Trophoblast cell (in vitro differentiated cells and primary cell): ENCODE results near the gene MEDAG.

Experiments used
- DNase-seq, 2 donors: peaks; one replicate each; pipeline ENCODE4 v3.0.0-alpha.2; 2016
- H2AFZ ChIP-seq: 2 replicates; pipeline ENCODE4 v1.6.1; 2013; ENCODE audit warnings: low read length, moderate library complexity, mild to moderate bottlenecking; ENCODE audit not compliant: insufficient read depth, poor library complexity
- H2AK5ac ChIP-seq: 2 replicates; pipeline ENCODE4 v1.6.1; 2013; ENCODE audit warnings: mild to moderate bottlenecking, low read length
- H2BK120ac ChIP-seq: 2 replicates; pipeline ENCODE4 v1.6.1; 2013; ENCODE audit warnings: low read length, mild to moderate bottlenecking, moderate library complexity; ENCODE audit not compliant: insufficient read depth, poor library complexity
- H2BK12ac ChIP-seq: 2 replicates; pipeline ENCODE4 v1.6.1; 2013; ENCODE audit warnings: mild to moderate bottlenecking, low read length, moderate library complexity
- H2BK5ac ChIP-seq: 2 replicates; pipeline ENCODE4 v1.6.1; 2013; ENCODE audit warnings: low read length, low read depth, moderate library complexity, mild to moderate bottlenecking; ENCODE audit not compliant: poor library complexity
- H3K14ac ChIP-seq: 2 replicates; pipeline ENCODE4 v1.6.1; 2013; ENCODE audit warnings: mild to moderate bottlenecking, low read length
- H3K18ac ChIP-seq: 2 replicates; pipeline ENCODE4 v1.6.1; 2013; ENCODE audit warnings: mild to moderate bottlenecking, low read length
- H3K23ac ChIP-seq: 2 replicates; pipeline ENCODE4 v1.6.1; 2013; ENCODE audit warnings: low read length
- H3K27ac ChIP-seq: 2 replicates; pipeline ENCODE4 v1.5.1; 2013; ENCODE audit warnings: low read depth, mild to moderate bottlenecking, inconsistent platforms, low read length, moderate library complexity
- H3K27me3 ChIP-seq: 2 replicates; pipeline ENCODE4 v1.6.1; 2013; ENCODE audit warnings: inconsistent platforms, mild to moderate bottlenecking, low read length, moderate library complexity; ENCODE audit not compliant: insufficient read depth
- H3K36me3 ChIP-seq, 2 experiments: 1 replicate in 1 of 2; 2 replicates in 1 of 2; pipeline ENCODE4 v1.6.1; 2013; ENCODE audit warnings: low read length in 2 of 2, mild to moderate bottlenecking in 2 of 2, moderate library complexity in 1 of 2; ENCODE audit not compliant: insufficient read depth in 2 of 2, control insufficient read depth in 1 of 2
- H3K4ac ChIP-seq: 2 replicates; pipeline ENCODE4 v1.6.1; 2013; ENCODE audit warnings: low read depth, mild to moderate bottlenecking, low read length, moderate library complexity
- H3K4me1 ChIP-seq, 2 experiments: 1 replicate in 1 of 2; 2 replicates in 1 of 2; pipeline ENCODE4 v1.6.1; 2013; ENCODE audit warnings: low read length in 2 of 2, mild to moderate bottlenecking in 2 of 2, moderate library complexity in 1 of 2; ENCODE audit not compliant: insufficient read depth in 2 of 2, control insufficient read depth in 1 of 2
- H3K4me2 ChIP-seq: 2 replicates; pipeline ENCODE4 v1.6.1; 2013; ENCODE audit warnings: inconsistent platforms, mild to moderate bottlenecking, low read length, moderate library complexity
- H3K4me3 ChIP-seq: 2 replicates; pipeline ENCODE4 v1.5.1; 2013; ENCODE audit warnings: mild to moderate bottlenecking, low read depth, low read length, inconsistent platforms
- H3K79me1 ChIP-seq: one replicate; pipeline ENCODE4 v1.6.1; 2013; ENCODE audit warnings: low read length
- H3K79me2 ChIP-seq: 2 replicates; pipeline ENCODE4 v1.6.1; 2013; ENCODE audit warnings: low read length, mild to moderate bottlenecking; ENCODE audit not compliant: control insufficient read depth, insufficient read depth, poor library complexity
- H3K9ac ChIP-seq: 2 replicates; pipeline ENCODE4 v1.6.1; 2013; ENCODE audit warnings: mild to moderate bottlenecking, low read length
- H3K9me3 ChIP-seq: 2 replicates; pipeline ENCODE4 v1.6.1; 2013; ENCODE audit warnings: low read depth, mild to moderate bottlenecking, control low read depth, inconsistent platforms, low read length; ENCODE audit not compliant: insufficient read depth
- H4K12ac ChIP-seq: 2 replicates; pipeline ENCODE4 v1.6.1; 2013; ENCODE audit warnings: low read depth, mild to moderate bottlenecking, low read length, moderate library complexity
- H4K8ac ChIP-seq: 2 replicates; pipeline ENCODE4 v1.6.1; 2013; ENCODE audit warnings: low read depth, mild to moderate bottlenecking, low read length, moderate library complexity
- H4K91ac ChIP-seq: one replicate; pipeline ENCODE4 v1.6.1; 2013; ENCODE audit warnings: low read depth, mild to moderate bottlenecking, low read length, moderate library complexity
- WGBS: extraction: QIAGEN DNeasy Blood & Tissue Kit; methylation state at CpG from one replicate; pipeline ENCODE4 v1.1.7; 2013; ENCODE audit warnings: missing lambda C conversion rate; ENCODE audit not compliant: insufficient read length, insufficient coverage; ENCODE audit errors: extremely low coverage; 5-methylcytosine and 5-hydroxymethylcytosine counted together

MEDAG gene

GRCh38 chr13:30968846-30969245, 62.8 kb downstream of the MEDAG start:
- H3K23ac ChIP-seq = no peak overlapping the region
- no peak overlapping the region for H3K4me3 ChIP-seq
- DNase-seq = no peak
- H3K79me2 ChIP-seq = no peaks in the 10 kb centered on the region
- no peak overlapping the region for H2BK120ac ChIP-seq
- peaks cover 13 to 20% of the 10 kb centered on the region in 2 experiments for H3K4me1 ChIP-seq
- H3K14ac ChIP-seq = no peak overlapping the region
- no peak overlapping the region for H4K8ac ChIP-seq
- H2BK5ac ChIP-seq = no peak overlapping the region
- peaks cover 3% of the 10 kb centered on the region for H3K9me3 ChIP-seq
- no peak overlapping the region for H2AK5ac ChIP-seq
- no peak overlapping the region for H3K9ac ChIP-seq
- no CpG with 5 or more reads among the region's 2 CpGs for WGBS
- H3K4ac ChIP-seq = no peak overlapping the region
- H2BK12ac ChIP-seq = no peak overlapping the region
- H3K27me3 ChIP-seq = no peaks in the 10 kb centered on the region
- H3K4me2 ChIP-seq = no peak overlapping the region
- no peak overlapping the region for H3K27ac ChIP-seq
- H4K12ac ChIP-seq = no peak overlapping the region
- no peak overlapping the region for H2AFZ ChIP-seq
- no peaks in the 10 kb centered on the region for H3K36me3 ChIP-seq
- no peak overlapping the region for H4K91ac ChIP-seq
- H3K79me1 ChIP-seq = peaks cover 9% of the 10 kb centered on the region
- H3K18ac ChIP-seq = no peak overlapping the region

GRCh38 chr13:30971575-30971974, 65.5 kb downstream of the MEDAG start:
- no peak overlapping the region for H3K18ac ChIP-seq
- no peak overlapping the region for H3K4me3 ChIP-seq
- no peak overlapping the region for H3K4ac ChIP-seq
- DNase-seq = no peak
- no peak overlapping the region for H3K4me2 ChIP-seq
- peaks cover 3% of the 10 kb centered on the region for H3K9me3 ChIP-seq
- no CpG with 5 or more reads among the region's 2 CpGs for WGBS
- no peak overlapping the region for H3K14ac ChIP-seq
- H3K4me1 ChIP-seq = peaks cover 11 to 22% of the 10 kb centered on the region in 2 experiments
- no peak overlapping the region for H3K27ac ChIP-seq
- no peak overlapping the region for H2AFZ ChIP-seq
- no peak overlapping the region for H3K23ac ChIP-seq
- H3K27me3 ChIP-seq = no peaks in the 10 kb centered on the region
- no peak overlapping the region for H4K8ac ChIP-seq
- H4K91ac ChIP-seq = no peak overlapping the region
- no peaks in the 10 kb centered on the region for H3K79me2 ChIP-seq
- H2BK120ac ChIP-seq = no peak overlapping the region
- no peak overlapping the region for H2AK5ac ChIP-seq
- no peak overlapping the region for H3K9ac ChIP-seq
- H4K12ac ChIP-seq = no peak overlapping the region
- H3K79me1 ChIP-seq = peaks cover 16% of the 10 kb centered on the region
- H2BK5ac ChIP-seq = no peak overlapping the region
- no peak overlapping the region for H2BK12ac ChIP-seq
- H3K36me3 ChIP-seq = no peaks in the 10 kb centered on the region

- Histone ChIP-seq H3K4me3 (no peak overlapping the region), H4K91ac (no peak overlapping the region), H3K23ac (no peak overlapping the region), H2BK5ac (no peak overlapping the region), H3K9me3 (no peaks in the 10 kb centered on the region), H2AFZ (no peak overlapping the region), H3K4me1 (peaks cover 14 to 27% of the 10 kb centered on the region in 2 experiments), H3K18ac (no peak overlapping the region), H3K27me3 (no peaks in the 10 kb centered on the region), H3K14ac (no peak overlapping the region), H3K36me3 (no peaks in the 10 kb centered on the region), H3K4ac (no peak overlapping the region), H2AK5ac (no peak overlapping the region), H2BK12ac (no peak overlapping the region), H3K27ac (peak overlapping the region; percentile 74), H3K4me2 (no peak overlapping the region), H3K79me1 (peaks cover 24% of the 10 kb centered on the region), H3K79me2 (no peaks in the 10 kb centered on the region), H4K8ac (no peak overlapping the region), H3K9ac (no peak overlapping the region), H2BK120ac (no peak overlapping the region), H4K12ac (no peak overlapping the region)
- peak; percentile 50 to 76 for DNase-seq
- WGBS = no CpG with 5 or more reads among the region's 1 CpG
Measured at GRCh38 chr13:30972888-30973377, 66.9 kb downstream of the MEDAG start.

- H4K12ac ChIP-seq = no peak overlapping the region
- H3K9ac ChIP-seq = no peak overlapping the region
- H2AFZ ChIP-seq = no peak overlapping the region
- H3K79me2 ChIP-seq = no peaks in the 10 kb centered on the region
- no peaks in the 10 kb centered on the region for H3K36me3 ChIP-seq
- H2AK5ac ChIP-seq = no peak overlapping the region
- H3K27ac ChIP-seq = peak overlapping the region; percentile 45
- H3K4me3 ChIP-seq = no peak overlapping the region
- no peak for DNase-seq
- H4K91ac ChIP-seq = peak overlapping the region; percentile 70
- no peak overlapping the region for H3K14ac ChIP-seq
- H3K79me1 ChIP-seq = peaks cover 32% of the 10 kb centered on the region
- no CpG with 5 or more reads among the region's 2 CpGs for WGBS
- peak overlapping the region; percentile 32 for H2BK12ac ChIP-seq
- H3K18ac ChIP-seq = no peak overlapping the region
- H2BK120ac ChIP-seq = peak overlapping the region; percentile 7
- H3K4me2 ChIP-seq = no peak overlapping the region
- no peak overlapping the region for H4K8ac ChIP-seq
- H3K23ac ChIP-seq = no peak overlapping the region
- no peak overlapping the region for H2BK5ac ChIP-seq
- no peaks in the 10 kb centered on the region for H3K9me3 ChIP-seq
- H3K4ac ChIP-seq = no peak overlapping the region
- H3K27me3 ChIP-seq = no peaks in the 10 kb centered on the region
- peaks cover 20 to 31% of the 10 kb centered on the region in 2 experiments for H3K4me1 ChIP-seq
Measured at GRCh38 chr13:30974350-30974749, 68.3 kb downstream of the MEDAG start.
